OCI-M2 (cell line): ENCODE data around the gene CDYL2.
"Not testable (repeated sequence)": the region's sequence is repeated elsewhere in the genome, so short reads cannot be mapped to it uniquely, and the experiment has no call there.

ENCODE experiments used
- DNase-seq: peaks from one replicate; lab custom pipeline; 2025; ENCODE audit not compliant: unreplicated experiment; lab: John Stamatoyannopoulos, UW

The CDYL2 gene

GRCh38 chr16:80809366-80809765, 5.0 kb upstream of the CDYL2 start:
- DNase-seq, result no peak

GRCh38 chr16:80807906-80808305, 3.5 kb upstream of the CDYL2 start:
- DNase-seq, result no peak

GRCh38 chr16:80806927-80807340, 2.5 kb upstream of the CDYL2 start:
- DNase-seq, result no peak

- DNase-seq, result no peak
Observed at GRCh38 chr16:80806289-80806688, 1.9 kb upstream of the CDYL2 start.

- no peak for DNase-seq
Observed at GRCh38 chr16:80804056-80804525, 307 bp downstream of the CDYL2 start.

GRCh38 chr16:80803339-80804055, 901 bp downstream of the CDYL2 start:
- DNase-seq, result no peak

- DNase-seq, result no peak
Observed at GRCh38 chr16:80802902-80803301, 1.5 kb downstream of the CDYL2 start.

- no peak for DNase-seq
Observed at GRCh38 chr16:80802138-80802537, 2.3 kb downstream of the CDYL2 start.

- no peak for DNase-seq
Observed at GRCh38 chr16:80794071-80794470, 10.3 kb downstream of the CDYL2 start.

- no peak for DNase-seq
Observed at GRCh38 chr16:80792031-80792430, 12.4 kb downstream of the CDYL2 start.

GRCh38 chr16:80791411-80791810, 13.0 kb downstream of the CDYL2 start:
- no peak for DNase-seq

- DNase-seq, result no peak
Observed at GRCh38 chr16:80790751-80791150, 13.6 kb downstream of the CDYL2 start.

- DNase-seq, result no peak
Observed at GRCh38 chr16:80788027-80788426, 16.4 kb downstream of the CDYL2 start.

- not testable (repeated sequence) for DNase-seq
Observed at GRCh38 chr16:80786561-80786960, 17.8 kb downstream of the CDYL2 start.

GRCh38 chr16:80784951-80785350, 19.4 kb downstream of the CDYL2 start:
- DNase-seq, result no peak

GRCh38 chr16:80778703-80779102, 25.7 kb downstream of the CDYL2 start:
- no peak for DNase-seq

GRCh38 chr16:80776856-80777255, 27.5 kb downstream of the CDYL2 start:
- no peak for DNase-seq

- no peak for DNase-seq
Observed at GRCh38 chr16:80775450-80775849, 28.9 kb downstream of the CDYL2 start.

- no peak for DNase-seq
Observed at GRCh38 chr16:80766798-80767197, 37.6 kb downstream of the CDYL2 start.

GRCh38 chr16:80759419-80760162, 44.8 kb downstream of the CDYL2 start:
- no peak for DNase-seq

- DNase-seq, result no peak
Observed at GRCh38 chr16:80754476-80754875, 49.9 kb downstream of the CDYL2 start.

- no peak for DNase-seq
Observed at GRCh38 chr16:80752541-80752940, 51.9 kb downstream of the CDYL2 start.
